ENCODE data around the gene SCTR. TPM values are rescaled to one million over a fixed set of nuclear protein-coding genes. Genes with fewer than 3 reads are reported as not detected.

SCTR gene
- total and polyA plus RNA-seq, 2 of the 8 experiments (the other 6 are each of a cell fraction or from before 2014, with no cell fraction given), result 0.15 TPM; not detected in 1

- Histone ChIP-seq H3K4me1 (replicated peaks in 1 of 4; ENCODE audit: control insufficient read depth in 3 of 4, insufficient read depth in 4 of 4, low read length in 3 of 4) (peaks cover 0 to 12% (median 7%) of the 10 kb centered on the region in 4 experiments; a peak in 5 of 7 replicates), H2BK5ac (ENCODE audit: low read depth, low read length) (no peak overlapping the region), H3K18ac (ENCODE audit: extremely low read depth, low read length) (no peak overlapping the region), H3K23me2 (ENCODE audit: low read depth, low read length) (no peaks in the 10 kb centered on the region), H3K4me2 (ENCODE audit: insufficient read depth in 1 of 2, low read depth in 2 of 2, low read length in 2 of 2) (no peak overlapping the region), H4K8ac (ENCODE audit: extremely low read depth, insufficient read depth, low read length) (no peak overlapping the region), H3K4ac (replicated peaks; ENCODE audit: insufficient read length, low read depth, low read length) (no peak overlapping the region), H3K79me2 (ENCODE audit: control insufficient read depth in 1 of 2, insufficient read depth in 2 of 2, low read length in 2 of 2) (no peaks in the 10 kb centered on the region), H4K91ac (replicated peaks; ENCODE audit: insufficient read length, low read length) (no peak overlapping the region), H3K27me3 (replicated peaks in 1 of 4; ENCODE audit: control insufficient read depth in 3 of 4, extremely low read depth in 1 of 4, insufficient read depth in 3 of 4, low read length in 3 of 4) (no peaks in the 10 kb centered on the region; a peak in 1 of 7 replicates), H2BK20ac (ENCODE audit: low read length) (no peak overlapping the region), H3K9me3 (ENCODE audit: insufficient read depth in 2 of 2, low read depth in 1 of 2, low read length in 1 of 2) (no peaks in the 10 kb centered on the region), H2BK120ac (replicated peaks; ENCODE audit: low read depth, low read length) (no peak overlapping the region), H3K79me1 (ENCODE audit: low read depth, low read length) (no peaks in the 10 kb centered on the region), H3K27ac (ENCODE audit: low read depth, low read length) (no peak overlapping the region), H3K14ac (ENCODE audit: insufficient read length) (no peak overlapping the region), H2AK5ac (ENCODE audit: low read depth, low read length) (no peak overlapping the region), H2AFZ (ENCODE audit: low read length) (no peak overlapping the region), H2BK12ac (ENCODE audit: low read depth, low read length) (no peak overlapping the region), H3K23ac (ENCODE audit: insufficient read length) (no peak overlapping the region), H3K56ac (replicated peaks; ENCODE audit: insufficient read length, low read depth, low read length) (no peak overlapping the region), H3K36me3 (ENCODE audit: control insufficient read depth in 2 of 4, insufficient read depth in 4 of 4, low read length in 3 of 4) (no peaks in the 10 kb centered on the region), H2BK15ac (ENCODE audit: low read length) (no peak overlapping the region), H3K4me3 (ENCODE audit: extremely low read depth in 1 of 4, insufficient read depth in 2 of 4, low read depth in 3 of 4, low read length in 4 of 4) (no peak overlapping the region), H3K9ac (replicated peaks in 1 of 4; ENCODE audit: extremely low read depth in 1 of 4, low read depth in 3 of 4, low read length in 3 of 4) (no peak overlapping the region), H4K20me1 (replicated peaks in 1 of 2; ENCODE audit: control insufficient read depth in 1 of 2, insufficient read depth in 2 of 2, low read length in 2 of 2) (no peaks in the 10 kb centered on the region), H4K5ac (ENCODE audit: insufficient read length, low read depth, low read length) (no peak overlapping the region)
- no peak for FAIRE-seq
- no peak for DNase-seq (ENCODE audit: low read depth in 1 of 2, low spot score in 2 of 2)
- ChIA-PET CTCF (ENCODE audit: partially characterized antibody) (interaction anchor here (0.9 to 16.2 kb wide), 9 partner anchors 9 to 597 kb away, joined by 3 to 411 read pairs (median 4); no protein-coding TSS in a partner anchor), POLR2A (ENCODE audit: partially characterized antibody) (no interaction called here)
- TF ChIP-seq CBX8 (IDR thresholded peaks at IDR 0.05; ENCODE audit: borderline replicate concordance, low read depth, low read length), result no peak
- no peak for TF ChIP-seq CTBP2 (IDR thresholded peaks at IDR 0.05; ENCODE audit: borderline replicate concordance, insufficient read depth, insufficient read length, low read length)
- WGBS, 2 experiments (ENCODE audit: extremely low coverage in 1 of 2, insufficient coverage in 1 of 2, insufficient read length in 1 of 2, insufficient replicate concordance in 2 of 2, low coverage in 1 of 2, low lambda C conversion rate in 2 of 2, missing lambda C conversion rate in 1 of 2), result 84% methylated on average over 5 of the region's 5 CpGs; no CpG with 5 or more reads in 1 of the 2 experiments
Measured at GRCh38 chr2:119480184-119480583, 44.1 kb downstream of the SCTR start.

All from H1 (cell line).